Activated T-helper 2 cell treated with anti-CD3 and anti-CD28 coated beads, Interferon-gamma antibody, Interleukin-2, Interleukin-4, amounts not matched to agents 10 μg/mL and 5 μg/mL and 100 μg/mL, durations not matched to agents 14 hours and 24 hours and 36 hours (primary cell): ENCODE measurements around the gene IMP4. TPM values are rescaled to one million over a fixed set of nuclear protein-coding genes. Genes with fewer than 3 reads are reported as not detected.

ENCODE experiments used
- DNase-seq: peaks from one replicate; pipeline ENCODE4 v3.0.0; 2021; ENCODE audit warnings: low spot score
- H3K27ac Mint-ChIP-seq: one replicate; pipeline ENCODE4 v1.8.0; 2021; ENCODE audit warnings: mixed read lengths
- H3K27me3 Mint-ChIP-seq: one replicate; pipeline ENCODE4 v1.8.0; 2021; ENCODE audit warnings: low read depth, mixed read lengths
- H3K36me3 Mint-ChIP-seq: one replicate; pipeline ENCODE4 v1.8.0; 2021; ENCODE audit warnings: low read depth, mixed read lengths
- H3K4me1 Mint-ChIP-seq: one replicate; pipeline ENCODE4 v1.8.0; 2021; ENCODE audit warnings: low read depth, mixed read lengths
- H3K4me3 Mint-ChIP-seq: one replicate; pipeline ENCODE4 v1.8.0; 2021; ENCODE audit warnings: low read depth, mild to moderate bottlenecking, moderate library complexity, mixed read lengths
- H3K9me3 Mint-ChIP-seq: one replicate; pipeline ENCODE4 v1.8.0; 2021; ENCODE audit warnings: mixed read lengths
- intact Hi-C: fragments of 100-400 bp; cut with micrococcal nuclease; formaldehyde crosslinking; loops from one replicate; pipeline ENCODE4 v1.15.1; 2023
- total RNA-seq: library from RNA; stranded (reverse); gene quantifications from 2 replicates; pipeline ENCODE4 v1.2.3, GENCODE V29; 2022

The IMP4 gene
- total RNA-seq, 1 donor from 2014 or later = 142 TPM

GRCh38 chr2:130389783-130390182 lies 47.1 kb downstream of the IMP4 start:
- Mint-ChIP-seq H3K27me3 (peaks cover 5% of the 10 kb centered on the region), H3K4me3 (no peak overlapping the region), H3K36me3 (peaks cover 2% of the 10 kb centered on the region), H3K9me3 (no peaks in the 10 kb centered on the region), H3K4me1 (peaks cover 11% of the 10 kb centered on the region), H3K27ac (no peak overlapping the region)
- no peak for DNase-seq
- intact Hi-C loops = loop anchor here (2.0 kb wide), 1 partner anchor 19 kb away; no protein-coding TSS in a partner anchor

DNA sequence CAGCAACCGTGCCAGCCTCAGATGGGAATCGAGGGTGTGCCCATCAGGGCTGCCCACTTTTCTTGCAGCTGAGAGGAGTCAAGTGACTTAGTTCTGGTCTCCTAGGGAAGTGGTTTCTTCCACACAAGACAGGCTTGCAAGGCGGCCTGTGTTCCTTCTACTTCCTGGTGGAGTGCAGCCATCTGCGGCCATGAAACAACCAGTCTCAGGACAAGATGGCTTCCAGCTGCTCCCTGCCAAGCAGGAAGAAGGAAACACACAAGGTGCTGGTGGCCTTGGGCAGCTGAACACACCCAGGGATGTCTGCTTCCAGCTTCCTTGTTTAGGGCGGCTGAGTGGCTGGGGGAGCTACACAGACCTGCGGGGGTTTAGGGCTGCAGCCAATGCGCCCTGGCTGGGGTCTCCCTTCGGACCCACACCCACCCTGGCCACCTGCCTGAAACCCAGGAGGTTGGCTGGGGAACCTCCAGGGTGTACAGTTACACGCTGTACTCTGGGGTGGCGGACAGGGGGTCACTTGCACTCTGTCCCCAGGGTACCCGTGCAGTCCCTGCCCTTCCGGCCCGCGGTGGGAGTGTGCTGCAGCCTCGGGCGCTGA lies 47.9 kb downstream of the IMP4 start:
- peaks cover 5% of the 10 kb centered on the region for H3K27me3 Mint-ChIP-seq
- H3K9me3 Mint-ChIP-seq = no peaks in the 10 kb centered on the region
- H3K4me3 Mint-ChIP-seq = peak overlapping the region; percentile 83
- H3K4me1 Mint-ChIP-seq = peaks cover 11% of the 10 kb centered on the region
- no peak overlapping the region for H3K27ac Mint-ChIP-seq
- peaks cover 2% of the 10 kb centered on the region for H3K36me3 Mint-ChIP-seq
- intact Hi-C loops = loop anchor here (1.0 to 2.0 kb wide), 2 partner anchors 20 to 48 kb away; partner anchors contain the start of gene IMP4
- no peak for DNase-seq

GRCh38 chr2:130391058-130391871 lies 48.6 kb downstream of the IMP4 start:
- Mint-ChIP-seq H3K36me3 (no peaks in the 10 kb centered on the region), H3K4me1 (peaks cover 11% of the 10 kb centered on the region), H3K4me3 (peak overlapping the region; percentile 83), H3K27ac (peak overlapping the region; percentile 86), H3K9me3 (no peaks in the 10 kb centered on the region), H3K27me3 (peaks cover 5% of the 10 kb centered on the region)
- intact Hi-C loops = loop anchor here (1.0 to 2.0 kb wide), 2 partner anchors 20 to 49 kb away; partner anchors contain the start of gene IMP4
- DNase-seq = peak; percentile 59

GRCh38 chr2:130391872-130392670 lies 49.4 kb downstream of the IMP4 start:
- Mint-ChIP-seq H3K27me3 (peaks cover 6% of the 10 kb centered on the region), H3K4me1 (peaks cover 11% of the 10 kb centered on the region), H3K36me3 (no peaks in the 10 kb centered on the region), H3K4me3 (peak overlapping the region; percentile 83), H3K27ac (no peak overlapping the region), H3K9me3 (no peaks in the 10 kb centered on the region)
- intact Hi-C loops = loop anchor here (1.0 to 2.0 kb wide), 2 partner anchors 21 to 50 kb away; partner anchors contain the start of gene IMP4
- DNase-seq = no peak

DNA sequence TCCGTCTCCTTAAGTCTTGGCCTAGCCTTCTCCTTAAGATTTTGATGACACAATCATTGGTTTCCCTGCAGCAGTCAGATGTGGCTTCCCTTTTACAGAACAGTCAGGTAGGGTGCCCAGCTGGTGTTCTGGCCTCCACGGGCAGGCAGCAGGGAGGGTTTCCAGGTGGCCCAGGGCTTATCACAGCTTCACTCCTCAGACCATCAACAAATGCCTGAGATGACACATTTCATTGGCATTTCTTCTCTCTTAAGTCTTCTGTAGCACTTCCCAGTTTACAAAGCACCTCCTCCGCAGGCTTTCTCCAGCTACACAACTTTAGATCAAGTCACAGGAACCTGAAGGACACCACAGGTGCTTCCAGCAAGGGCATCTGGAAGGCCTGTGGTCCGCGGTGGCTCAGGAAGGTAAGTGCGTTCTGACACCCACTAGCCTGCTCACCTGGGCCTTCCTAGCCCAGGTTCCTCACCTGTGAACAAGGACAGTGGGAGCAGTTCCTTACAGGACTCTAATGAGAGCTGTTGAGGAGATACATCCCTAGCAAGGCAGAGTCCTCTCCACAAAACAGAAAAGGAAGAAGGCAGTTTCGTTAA lies 50.7 kb downstream of the IMP4 start:
- H3K27ac Mint-ChIP-seq = no peak overlapping the region
- peaks cover 11% of the 10 kb centered on the region for H3K4me1 Mint-ChIP-seq
- H3K36me3 Mint-ChIP-seq = no peaks in the 10 kb centered on the region
- H3K9me3 Mint-ChIP-seq = no peaks in the 10 kb centered on the region
- no peak overlapping the region for H3K4me3 Mint-ChIP-seq
- H3K27me3 Mint-ChIP-seq = peaks cover 13% of the 10 kb centered on the region
- no peak for DNase-seq
- intact Hi-C loops = no loop called here

Other genes starting within 250 kb of the IMP4 start
- gene POTEF, start 213.7 kb upstream of the IMP4 start, total RNA-seq = not detected in 2 replicates
- 0.94 and 1.1 TPM in 2 replicates for gene CCDC74B, start 197.8 kb upstream of the IMP4 start, total RNA-seq
- gene SMPD4, start 161.3 kb upstream of the IMP4 start, total RNA-seq = 84.3 and 84.8 TPM in 2 replicates
- 349 and 376 TPM in 2 replicates for gene MZT2B, start 160.6 kb upstream of the IMP4 start, total RNA-seq
- gene TUBA3E, start 144.5 kb upstream of the IMP4 start, total RNA-seq = not detected in 2 replicates
- gene PTPN18, start 13.2 kb downstream of the IMP4 start, total RNA-seq = 72.6 and 72.9 TPM in 2 replicates
- not detected in 2 replicates for gene POTEI, start 166.4 kb downstream of the IMP4 start, total RNA-seq
- gene CFC1B, start 178.3 kb downstream of the IMP4 start, total RNA-seq = not detected in 2 replicates